ENCODE data around the gene ZNF614.

DNA sequence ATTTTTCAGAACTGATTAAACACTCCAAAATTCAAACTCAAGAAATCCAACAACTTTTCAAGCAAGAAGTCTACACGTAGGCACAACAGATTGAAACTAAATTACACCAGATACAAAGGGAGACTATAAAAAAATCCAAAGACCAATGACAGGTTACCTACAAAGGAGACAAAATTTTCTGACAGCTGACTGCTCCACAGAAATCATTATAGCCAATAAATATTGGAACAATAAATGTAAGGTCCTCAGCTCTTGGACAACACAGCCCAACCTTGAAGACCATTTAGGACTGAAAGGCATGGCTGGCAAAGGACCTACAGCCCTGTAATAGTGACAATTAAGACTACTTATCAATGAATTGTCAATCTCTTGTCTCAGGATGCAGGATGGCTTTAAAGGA lies 57.5 kb downstream of the ZNF614 start:
- TF ChIP-seq, protein P1, sequence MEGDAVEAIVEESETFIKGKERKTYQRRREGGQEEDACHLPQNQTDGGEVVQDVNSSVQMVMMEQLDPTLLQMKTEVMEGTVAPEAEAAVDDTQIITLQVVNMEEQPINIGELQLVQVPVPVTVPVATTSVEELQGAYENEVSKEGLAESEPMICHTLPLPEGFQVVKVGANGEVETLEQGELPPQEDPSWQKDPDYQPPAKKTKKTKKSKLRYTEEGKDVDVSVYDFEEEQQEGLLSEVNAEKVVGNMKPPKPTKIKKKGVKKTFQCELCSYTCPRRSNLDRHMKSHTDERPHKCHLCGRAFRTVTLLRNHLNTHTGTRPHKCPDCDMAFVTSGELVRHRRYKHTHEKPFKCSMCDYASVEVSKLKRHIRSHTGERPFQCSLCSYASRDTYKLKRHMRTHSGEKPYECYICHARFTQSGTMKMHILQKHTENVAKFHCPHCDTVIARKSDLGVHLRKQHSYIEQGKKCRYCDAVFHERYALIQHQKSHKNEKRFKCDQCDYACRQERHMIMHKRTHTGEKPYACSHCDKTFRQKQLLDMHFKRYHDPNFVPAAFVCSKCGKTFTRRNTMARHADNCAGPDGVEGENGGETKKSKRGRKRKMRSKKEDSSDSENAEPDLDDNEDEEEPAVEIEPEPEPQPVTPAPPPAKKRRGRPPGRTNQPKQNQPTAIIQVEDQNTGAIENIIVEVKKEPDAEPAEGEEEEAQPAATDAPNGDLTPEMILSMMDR (IDR thresholded peaks at IDR 0.05), result no peak
- no peak for TF ChIP-seq POLR2A (IDR thresholded peaks at IDR 0.05)

All from right lobe of liver (tissue), 4 donors.